GM19035 (cell line): ENCODE results near the gene PRELP.
"Not testable (repeated sequence)": the region's sequence is repeated elsewhere in the genome, so short reads cannot be mapped to it uniquely, and the experiment has no call there.

Experiments
- ATAC-seq: cut with Tn5 transposase; IDR thresholded peaks from one replicate; pipeline ENCODE4 v1.9.1; 2021; ENCODE audit not compliant: unreplicated experiment

PRELP gene

DNA sequence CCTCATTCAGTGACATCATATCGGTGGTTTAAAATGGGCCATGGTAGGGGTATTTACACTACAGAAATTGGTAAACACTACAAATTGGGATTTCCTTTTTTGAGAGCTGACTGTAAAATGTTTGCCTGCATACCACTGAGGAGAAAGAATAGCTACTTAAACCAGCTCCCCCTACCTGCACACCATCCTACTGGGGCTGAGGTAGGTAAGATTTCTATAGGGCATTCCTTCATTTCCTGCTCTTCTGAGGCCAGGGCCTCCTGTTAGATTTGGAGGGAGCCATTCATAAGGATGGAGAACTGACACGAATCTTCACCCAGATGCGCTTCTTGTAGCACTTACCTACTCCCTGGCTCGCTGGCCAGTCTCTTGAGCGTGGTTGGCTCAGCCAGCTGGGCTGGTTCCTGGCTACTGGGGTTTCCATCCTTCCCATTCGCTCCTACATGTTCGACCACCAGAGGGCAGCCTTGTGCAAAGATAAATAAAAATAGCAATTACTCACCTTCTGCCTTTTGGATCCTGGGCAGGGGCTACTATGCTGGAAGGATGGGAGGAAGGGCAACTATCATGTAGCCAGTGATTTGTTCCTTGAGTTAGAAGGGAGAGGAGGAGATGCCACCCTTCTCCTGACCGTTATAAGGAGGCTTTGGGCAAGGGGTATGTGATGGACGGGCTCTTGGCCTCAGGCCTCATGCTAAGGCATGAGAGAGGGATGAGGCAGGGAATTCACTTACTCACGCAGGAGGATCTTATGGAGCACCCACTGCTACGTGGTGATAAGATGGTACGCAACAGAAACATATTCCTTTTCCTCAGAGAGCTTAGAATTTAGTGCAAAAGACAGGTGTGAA, 29.0 kb downstream of the PRELP start:
- peak; percentile 46 for ATAC-seq

DNA sequence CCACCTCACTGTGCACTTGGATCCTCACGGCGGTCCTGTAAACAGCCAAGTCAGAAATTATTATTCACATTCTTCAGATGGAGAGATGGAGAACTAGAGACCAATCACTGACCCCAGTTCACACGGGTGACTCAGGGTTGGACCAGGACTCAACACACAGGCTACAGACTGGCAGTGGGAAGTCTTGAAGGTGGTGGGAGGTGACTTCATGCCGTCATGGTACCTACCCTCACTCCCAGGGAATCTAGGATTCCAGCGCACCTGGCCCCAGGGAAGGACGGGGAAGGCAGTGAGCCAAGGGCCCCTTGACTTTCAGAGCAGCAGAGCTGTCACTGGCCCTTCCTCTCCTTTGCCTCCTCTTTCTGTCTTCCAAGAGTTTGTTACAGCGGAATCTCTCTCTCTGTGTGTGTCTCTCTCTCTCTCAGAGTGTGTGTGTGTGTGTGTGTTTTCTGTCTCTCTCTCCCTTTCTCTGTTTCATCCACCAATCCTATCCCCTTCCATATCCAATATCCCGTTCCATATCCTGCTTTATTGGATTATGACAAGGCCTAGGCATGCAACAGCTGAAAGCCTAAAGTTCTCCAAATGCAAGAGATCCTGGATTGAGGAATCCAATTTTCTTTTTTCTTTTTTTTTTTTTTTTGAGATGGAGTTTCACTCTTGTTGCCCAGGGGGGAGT, 30.1 kb downstream of the PRELP start:
- ATAC-seq, result no peak

DNA sequence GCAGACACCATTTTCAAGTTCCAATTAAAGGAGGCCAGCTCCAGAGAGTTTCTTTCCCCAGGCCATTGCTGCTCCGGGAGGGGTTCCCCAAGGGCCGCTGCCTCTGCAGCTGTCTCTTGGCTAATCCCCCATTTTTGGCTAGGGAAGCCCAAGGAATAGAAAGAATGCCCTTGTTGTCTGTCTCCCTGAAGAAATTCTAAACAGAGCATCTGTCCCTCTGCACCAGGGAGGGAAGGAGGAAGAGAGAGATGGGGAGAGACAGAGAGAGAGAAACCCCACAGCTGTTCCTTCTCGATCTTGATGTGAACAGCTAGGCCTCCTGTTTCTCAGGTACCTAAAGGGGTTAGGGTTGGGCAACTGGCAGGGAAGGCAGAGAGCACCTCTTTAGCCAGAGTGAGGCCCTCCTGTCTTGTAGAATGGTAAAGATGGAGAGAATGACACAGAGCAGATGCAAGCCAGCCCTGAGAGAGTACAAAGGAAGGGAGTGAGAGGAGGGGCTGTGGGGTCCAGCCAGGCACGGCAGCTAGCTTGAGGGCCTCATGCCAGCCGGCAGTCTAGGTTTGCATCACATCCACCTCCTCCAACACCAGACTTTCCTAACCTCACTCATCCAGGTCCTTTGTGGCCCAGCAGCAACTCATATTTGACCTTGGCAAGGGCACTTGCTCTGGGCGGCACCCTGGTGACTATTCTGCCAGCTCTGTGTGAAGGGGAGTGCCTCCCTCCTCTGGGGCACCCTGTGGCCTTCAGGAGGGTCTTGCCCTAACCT, 31.4 kb downstream of the PRELP start:
- no peak for ATAC-seq

DNA sequence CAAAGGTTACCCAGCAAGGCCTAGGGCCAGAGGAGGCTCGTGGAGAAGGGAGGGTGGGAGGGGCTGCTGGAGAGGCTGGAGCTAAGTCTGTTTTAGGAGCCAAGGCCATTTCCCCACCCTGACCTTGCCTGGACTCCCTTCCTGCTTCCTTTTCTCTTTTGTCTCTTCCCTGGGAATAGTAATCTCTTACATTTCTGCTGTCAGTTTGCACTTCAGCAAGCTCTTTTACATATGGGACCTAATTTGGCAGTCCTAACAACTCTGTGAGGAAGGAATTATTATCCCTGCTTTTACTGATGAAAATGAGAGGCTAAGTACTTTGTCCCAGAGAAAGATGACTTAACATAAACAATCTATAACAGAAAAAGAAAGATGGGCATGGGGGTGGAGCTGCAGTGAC, 32.2 kb downstream of the PRELP start:
- ATAC-seq, result no peak

DNA sequence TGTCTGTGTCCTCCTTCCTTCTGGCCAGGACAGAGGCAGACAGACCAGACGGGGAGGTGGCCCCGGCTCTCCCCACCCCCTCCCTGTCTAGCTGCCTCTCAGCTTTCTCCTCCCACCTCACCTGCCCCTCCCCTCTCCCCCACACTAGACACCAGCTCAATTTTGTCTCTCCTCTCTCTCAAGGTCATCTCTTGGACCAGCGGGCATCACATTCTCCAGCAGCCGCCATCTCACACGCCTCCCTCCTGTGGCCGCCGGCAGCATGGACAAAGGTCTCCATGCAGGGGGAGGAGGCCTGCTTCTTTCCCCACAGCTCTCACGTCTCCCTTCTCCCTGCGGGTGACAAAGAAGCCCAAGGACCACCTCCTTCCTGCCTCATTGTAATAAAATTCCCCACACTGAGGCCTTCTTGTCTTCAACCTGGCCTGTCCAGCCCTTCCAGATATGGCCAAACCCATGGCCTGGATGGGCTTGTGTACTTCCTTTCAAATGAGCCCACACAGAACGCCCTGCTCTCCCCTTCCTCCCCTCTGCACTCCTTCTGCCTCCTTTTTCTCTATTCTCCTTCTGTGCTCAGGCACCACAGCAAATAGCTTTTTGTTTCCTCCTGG, 33.0 kb downstream of the PRELP start:
- no peak for ATAC-seq

DNA sequence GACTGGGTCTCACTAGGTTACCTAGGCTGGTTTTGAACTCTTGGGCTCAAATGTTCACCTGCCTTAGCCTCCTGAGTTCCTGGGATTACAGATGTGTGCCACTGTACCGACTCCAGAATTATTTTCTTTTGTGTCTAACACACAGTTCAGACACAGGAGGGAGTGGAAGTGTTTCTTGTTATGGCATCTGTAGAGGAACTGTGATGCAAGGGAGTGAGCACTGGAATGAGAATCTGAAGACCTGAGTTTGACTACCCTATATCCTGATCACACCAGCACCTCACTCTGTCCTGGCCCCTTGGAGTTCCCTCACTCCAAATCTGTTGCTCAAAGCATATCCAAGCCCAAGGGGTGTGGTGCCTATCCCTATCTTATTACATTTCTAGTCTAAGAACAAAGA, 33.5 kb downstream of the PRELP start:
- ATAC-seq, result no peak

DNA sequence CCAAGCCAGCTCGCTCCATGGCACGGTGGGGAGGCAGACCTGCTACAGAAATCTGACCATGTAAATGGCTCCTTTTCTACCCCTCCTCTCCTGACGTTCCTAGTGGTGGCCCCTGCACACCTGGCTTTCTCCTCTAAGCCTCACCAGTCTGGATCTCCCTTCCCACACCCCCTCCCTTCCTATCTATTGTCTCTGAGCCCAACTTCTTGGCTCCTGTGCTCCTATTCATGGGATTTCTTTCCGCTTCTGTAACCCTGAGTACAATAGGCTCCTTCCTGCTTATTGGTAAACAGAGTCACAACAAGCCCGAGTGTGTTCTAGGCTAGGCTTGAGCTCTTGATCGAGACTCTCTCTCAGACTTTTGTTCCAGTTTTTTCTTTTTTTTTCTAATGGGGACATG, 35.9 kb downstream of the PRELP start:
- no peak for ATAC-seq

DNA sequence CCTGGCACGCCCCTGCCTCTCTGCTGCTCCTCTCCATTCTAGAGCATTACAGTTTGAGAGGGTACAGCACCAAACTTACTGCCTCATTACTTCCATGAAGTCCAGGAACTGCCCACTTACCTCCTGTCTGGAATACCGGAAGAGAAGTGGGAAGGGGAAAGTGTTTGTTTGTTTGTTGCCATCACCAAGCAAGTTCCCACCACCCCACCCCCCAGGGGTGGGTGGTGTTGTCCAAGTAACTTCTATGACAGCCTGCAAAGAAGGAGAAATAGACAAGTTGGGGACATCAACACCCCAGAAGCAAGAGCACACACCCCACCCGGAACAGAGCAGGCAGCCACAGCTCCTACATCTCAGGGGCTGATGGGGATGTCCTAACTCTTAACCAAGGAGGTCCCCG, 36.3 kb downstream of the PRELP start:
- no peak for ATAC-seq

DNA sequence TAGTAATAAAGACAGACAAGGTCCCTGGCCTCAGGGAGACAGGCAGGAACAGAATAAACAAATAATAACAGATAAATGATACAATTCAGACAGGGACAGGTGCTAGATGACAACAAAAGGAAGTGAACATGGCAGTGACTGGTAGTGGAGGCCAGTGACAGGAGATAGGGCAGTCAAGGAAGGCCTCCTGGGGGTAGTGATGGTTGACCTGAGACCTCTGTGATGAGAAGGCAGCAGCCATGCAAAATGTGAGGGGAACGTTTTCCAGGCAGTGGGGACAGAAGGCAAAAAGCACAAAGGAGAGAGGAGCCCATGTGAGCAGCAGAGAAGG, 36.9 kb downstream of the PRELP start:
- ATAC-seq, result no peak

DNA sequence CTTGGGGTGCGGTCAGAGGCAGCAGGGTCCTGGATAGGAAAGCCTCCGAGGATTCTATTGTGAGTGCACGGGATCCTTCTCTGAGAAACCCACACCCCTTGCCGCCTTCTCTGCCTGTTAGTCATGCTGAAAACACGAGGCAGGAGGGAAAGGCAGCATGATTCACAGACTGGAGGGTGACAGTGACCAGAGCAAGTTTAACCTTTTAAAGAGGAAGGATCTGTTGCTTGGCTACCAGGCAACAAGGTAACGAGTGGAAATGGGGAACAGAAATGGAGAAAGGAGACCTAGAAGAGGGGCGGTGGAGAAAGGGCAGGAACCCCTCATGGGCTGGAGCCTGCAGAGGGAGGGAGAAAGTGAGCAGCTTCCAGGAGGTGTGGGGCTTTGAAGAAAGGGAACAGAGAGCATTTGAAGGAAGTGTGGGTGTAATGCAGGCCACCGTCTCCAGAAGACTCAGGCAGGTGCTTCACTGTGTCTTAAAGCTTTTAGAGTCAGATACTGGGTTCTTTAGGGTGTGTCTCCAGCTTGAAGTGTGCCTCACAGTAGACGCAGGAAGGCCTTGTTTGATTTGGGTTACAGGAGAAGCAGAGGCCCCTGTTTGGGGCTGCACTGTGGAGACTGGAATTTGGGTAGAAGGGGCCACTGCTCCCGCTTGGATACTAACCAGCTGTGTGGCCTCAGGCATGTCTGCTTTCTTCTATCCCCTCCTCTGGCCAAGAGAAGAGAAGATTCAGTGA, 37.4 kb downstream of the PRELP start:
- no peak for ATAC-seq

DNA sequence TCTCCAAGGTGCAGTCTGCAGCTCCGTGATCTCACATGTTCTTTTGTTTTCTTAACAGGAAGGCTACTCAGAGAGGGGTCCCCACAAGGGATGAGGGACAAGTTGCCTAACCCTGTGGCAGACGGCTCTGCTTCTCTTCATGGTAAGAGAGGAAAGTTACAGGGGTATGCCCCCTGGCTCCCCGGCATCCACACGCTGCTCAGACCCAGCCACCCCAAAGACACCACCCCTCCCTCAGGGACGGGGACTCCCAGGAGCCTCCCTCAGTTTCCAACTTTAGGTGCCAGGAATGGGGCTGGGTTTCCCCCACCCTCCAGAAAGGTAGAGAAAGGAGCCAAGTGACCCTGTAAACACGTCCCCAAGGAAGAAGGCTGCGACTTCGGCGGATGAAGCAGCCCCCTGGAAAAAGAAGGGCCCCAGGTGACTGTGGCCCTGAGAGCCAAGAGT, 38.0 kb downstream of the PRELP start:
- ATAC-seq, result no peak

DNA sequence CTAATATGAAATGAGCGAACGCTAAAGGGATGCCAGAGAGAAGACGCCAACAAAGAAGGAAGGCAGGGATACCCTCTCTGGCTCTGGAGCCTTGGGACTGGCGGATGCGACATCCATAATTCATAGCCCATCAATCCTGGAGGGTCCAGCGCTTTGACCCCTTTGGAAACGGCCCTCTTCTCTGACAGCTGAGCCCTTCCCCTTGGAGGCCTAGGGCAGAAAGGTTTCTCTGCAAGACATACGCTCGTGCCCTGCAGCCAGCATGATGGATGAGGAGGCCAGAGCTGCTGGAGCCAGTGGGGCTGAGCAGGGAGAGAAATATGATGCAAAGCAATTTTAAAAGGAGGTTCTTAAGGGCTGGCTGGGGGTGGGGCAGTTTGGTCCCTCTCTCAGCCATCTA, 40.6 kb downstream of the PRELP start:
- no peak for ATAC-seq

DNA sequence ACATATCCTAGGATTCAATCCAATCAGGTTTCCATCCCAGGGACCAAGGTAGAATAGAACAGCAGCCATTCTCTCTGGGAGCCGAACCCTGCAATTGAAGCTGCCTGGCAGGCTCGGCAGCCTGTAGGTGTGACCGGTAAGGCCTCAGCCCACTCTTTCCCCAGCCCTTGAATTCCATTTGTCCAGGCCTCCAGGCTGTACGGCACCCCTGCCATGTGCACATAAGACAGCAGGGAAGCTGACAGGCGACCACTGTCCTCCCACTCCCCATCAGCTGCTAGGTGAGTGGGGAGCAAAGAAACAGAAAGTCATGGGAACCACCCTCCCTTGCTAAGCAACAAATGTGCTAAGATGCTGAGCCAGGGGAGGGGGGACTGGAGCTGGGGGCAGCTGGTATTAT, 41.3 kb downstream of the PRELP start:
- ATAC-seq, result no peak

DNA sequence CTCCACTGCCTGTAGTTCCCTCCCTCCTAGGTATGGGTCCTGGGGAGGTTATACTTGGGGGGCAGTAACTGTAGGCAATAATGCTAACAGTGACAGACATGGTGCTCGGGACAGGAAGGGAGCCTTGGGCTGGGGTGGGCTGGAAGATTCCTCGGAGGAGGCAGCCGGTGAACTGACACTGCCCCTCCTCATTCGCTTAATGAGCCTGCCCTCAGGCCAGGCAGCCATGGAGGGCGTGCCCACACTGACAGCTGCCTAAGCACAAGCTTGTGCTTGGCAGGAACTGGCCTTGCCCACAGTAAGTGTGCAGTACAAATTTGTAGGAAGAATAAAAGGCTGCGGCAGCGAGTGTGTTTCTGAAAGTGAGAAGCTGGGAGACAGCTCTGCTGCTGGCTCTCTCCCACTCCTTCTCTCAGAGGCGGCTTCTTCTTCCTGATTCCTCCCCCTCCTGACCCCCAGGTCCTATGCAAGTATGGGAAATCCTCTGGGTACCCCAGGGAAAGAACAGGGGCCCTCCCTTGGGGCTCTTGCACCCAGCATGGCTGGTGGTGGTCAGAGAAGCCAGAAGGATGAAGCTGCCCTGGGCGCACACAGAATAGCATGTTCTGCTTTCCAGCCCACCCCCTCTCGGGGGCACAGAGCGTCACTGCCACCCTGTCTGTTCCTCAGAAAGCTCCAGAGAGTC, 42.0 kb downstream of the PRELP start:
- no peak for ATAC-seq

DNA sequence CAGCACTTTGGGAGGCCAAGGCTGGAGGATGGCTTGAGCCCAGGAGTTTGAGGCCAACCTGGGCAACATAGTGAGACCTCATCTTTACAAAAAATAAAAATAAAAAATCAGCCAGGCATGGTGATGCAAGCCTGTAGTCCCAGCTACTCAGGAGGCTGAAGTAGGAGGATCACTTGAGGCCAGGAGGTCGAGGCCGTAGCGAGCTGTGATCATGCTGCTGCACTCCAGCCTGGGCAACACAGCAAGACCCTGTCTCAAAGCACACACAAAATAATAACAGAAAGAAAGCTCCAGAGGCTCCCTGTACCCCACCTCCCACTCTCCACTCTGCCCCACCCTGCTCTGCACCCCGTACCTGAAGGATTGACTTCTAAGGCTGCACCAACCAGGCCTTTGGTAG, 42.5 kb downstream of the PRELP start:
- ATAC-seq, result not testable (repeated sequence)

DNA sequence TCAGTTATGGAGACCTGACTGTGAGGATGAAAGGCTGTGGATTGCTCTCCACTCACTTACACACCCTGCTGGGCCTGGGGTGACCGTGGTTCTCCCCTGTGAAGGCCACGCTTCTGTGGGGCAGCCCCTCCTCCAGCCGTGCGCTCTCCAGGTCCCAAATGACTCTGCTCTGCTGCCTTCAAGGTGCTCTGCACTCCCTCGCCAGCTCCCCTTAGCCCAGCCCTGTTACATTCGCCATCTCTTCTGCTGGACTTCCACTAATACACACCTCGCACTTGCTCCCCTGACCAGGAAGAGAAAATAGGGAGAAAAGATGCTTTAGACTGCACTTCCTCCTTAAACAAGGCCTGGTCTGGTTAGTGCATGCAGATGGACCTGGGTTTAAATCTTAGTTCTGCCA, 42.9 kb downstream of the PRELP start:
- ATAC-seq, result no peak

DNA sequence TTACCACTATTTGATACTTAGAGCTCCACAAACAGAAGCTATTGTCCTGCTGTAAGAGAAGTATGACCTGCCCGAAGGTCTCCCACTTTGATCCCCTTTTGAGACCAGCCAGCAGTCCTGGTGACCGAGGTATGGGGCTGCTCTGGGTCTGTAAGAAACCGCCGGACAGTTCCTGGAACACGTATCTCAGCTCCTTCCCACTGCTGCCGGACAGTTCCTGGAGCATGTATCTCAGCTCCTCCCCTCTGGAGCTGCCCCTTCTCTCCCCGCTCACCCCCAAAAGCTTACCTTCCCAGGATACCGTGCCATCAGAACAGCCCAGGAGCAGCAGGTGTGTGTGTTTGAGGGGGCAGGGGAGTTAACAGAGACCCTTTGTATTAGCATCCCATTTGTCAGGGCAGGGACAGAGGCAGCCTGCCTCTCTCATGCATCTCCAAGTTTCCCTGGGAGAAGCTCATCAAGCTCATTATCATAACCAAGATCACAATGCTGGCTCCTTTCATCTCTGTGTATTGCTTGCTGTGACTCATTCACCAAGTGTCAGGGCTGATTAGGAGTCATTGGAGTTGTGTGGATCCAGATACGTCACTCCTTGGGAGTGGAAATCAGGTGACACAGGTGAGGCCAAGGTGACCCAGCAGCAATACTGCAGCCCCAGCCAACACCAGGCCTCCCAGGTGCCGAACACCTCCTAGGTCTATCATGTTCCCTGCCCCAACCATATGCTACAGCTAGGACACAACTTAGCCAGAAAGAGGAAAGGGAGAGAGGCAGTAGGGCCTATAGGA, 43.6 kb downstream of the PRELP start:
- no peak for ATAC-seq

DNA sequence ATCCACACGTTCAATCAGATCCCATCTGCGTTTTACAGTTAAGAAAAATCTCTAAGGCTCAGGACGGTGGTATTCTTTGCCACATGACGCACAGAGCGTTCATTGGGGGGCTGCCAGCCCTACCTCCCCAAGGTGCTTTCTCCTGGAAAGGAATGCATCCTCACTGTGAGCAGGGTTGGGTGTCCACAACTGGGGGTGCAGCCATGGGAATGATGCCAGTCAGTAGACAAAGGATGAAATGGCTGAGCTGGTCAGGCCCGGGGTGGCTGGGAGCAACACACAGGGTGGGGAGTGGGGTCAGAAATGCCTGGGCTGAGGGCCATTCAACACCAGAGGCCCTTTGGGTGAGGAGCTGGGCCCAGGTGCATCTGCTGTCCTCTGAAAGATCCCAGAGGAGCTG, 44.3 kb downstream of the PRELP start:
- ATAC-seq, result no peak

DNA sequence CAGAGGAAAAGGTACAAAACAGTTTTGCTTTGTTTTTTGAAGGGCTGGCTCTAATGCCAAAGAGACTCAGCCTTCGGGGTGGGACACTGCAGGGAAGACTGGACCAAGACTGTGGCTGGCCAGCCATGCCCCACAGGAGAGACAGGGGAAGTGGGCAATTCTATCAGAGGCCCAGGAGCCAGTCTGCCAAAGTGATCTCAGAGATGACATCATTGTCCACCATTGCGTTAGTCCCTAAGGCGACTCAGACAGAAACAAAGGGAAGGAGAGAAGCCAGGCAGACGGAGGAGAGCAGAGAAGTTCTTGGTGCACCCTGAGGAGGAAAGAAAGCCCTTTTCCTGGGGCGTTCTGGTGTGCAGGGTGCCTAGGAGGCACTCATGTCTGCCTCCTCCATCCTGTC, 44.7 kb downstream of the PRELP start:
- no peak for ATAC-seq
